ENCODE data around the gene MGLL. TPM values are rescaled to one million over a fixed set of nuclear protein-coding genes. Genes with fewer than 3 reads are reported as not detected.

Gene MGLL
- total and polyA plus RNA-seq, 4 donors, result 9.4 to 277 (median 74.2) TPM

- Histone ChIP-seq H3K36me3 (ENCODE audit: control insufficient read depth in 4 of 4, insufficient read depth in 3 of 4, low read depth in 1 of 4, low read length in 3 of 4) (peaks cover 0 to 11% (median 3%) of the 10 kb centered on the region in 4 donors), H3K9ac (ENCODE audit: low read depth in 1 of 2, low read length in 2 of 2) (no peak overlapping the region), H3K9me3 (ENCODE audit: control insufficient read depth in 4 of 4, low read length in 3 of 4) (no peaks in the 10 kb centered on the region), H3K4me1 (ENCODE audit: control insufficient read depth in 4 of 4, insufficient read depth in 4 of 4, low read length in 3 of 4) (peaks cover 9 to 47% (median 32%) of the 10 kb centered on the region in 4 donors), H3K27ac (ENCODE audit: low read depth in 1 of 2, low read length in 2 of 2) (no peak overlapping the region), H3K27me3 (ENCODE audit: control insufficient read depth in 4 of 4, insufficient read depth in 4 of 4, low read length in 3 of 4) (no peaks in the 10 kb centered on the region), H3K4me3 (ENCODE audit: low read depth in 1 of 3, low read length in 3 of 3) (no peak overlapping the region)
- 89% methylated on average over 8 of the region's 8 CpGs for WGBS
- TF ChIP-seq SP1 (IDR thresholded peaks at IDR 0.05) (no peak), JUND (IDR thresholded peaks at IDR 0.05) (no peak), ZBTB33 (IDR thresholded peaks at IDR 0.05) (no peak), HNF4A (conservative IDR thresholded peaks at IDR 0.05) (no peak), ATF3 (IDR thresholded peaks at IDR 0.05) (no peak)
- DNase-seq (ENCODE audit: low spot score), result no peak
These were observed 58.0 kb downstream of the MGLL start for GRCh38 chr3:127764301-127764700.

- Histone ChIP-seq H3K36me3 (ENCODE audit: control insufficient read depth in 4 of 4, insufficient read depth in 3 of 4, low read depth in 1 of 4, low read length in 3 of 4) (peaks cover 0 to 11% (median 4%) of the 10 kb centered on the region in 4 donors), H3K27ac (ENCODE audit: low read depth in 1 of 2, low read length in 2 of 2) (no peak overlapping the region), H3K4me3 (ENCODE audit: low read depth in 1 of 3, low read length in 3 of 3) (no peak overlapping the region), H3K4me1 (ENCODE audit: control insufficient read depth in 4 of 4, insufficient read depth in 4 of 4, low read length in 3 of 4) (peaks cover 9 to 44% (median 30%) of the 10 kb centered on the region in 4 donors), H3K27me3 (ENCODE audit: control insufficient read depth in 4 of 4, insufficient read depth in 4 of 4, low read length in 3 of 4) (no peaks in the 10 kb centered on the region), H3K9ac (ENCODE audit: low read depth in 1 of 2, low read length in 2 of 2) (no peak overlapping the region), H3K9me3 (ENCODE audit: control insufficient read depth in 4 of 4, low read length in 3 of 4) (no peaks in the 10 kb centered on the region)
- no peak for DNase-seq (ENCODE audit: low spot score)
- TF ChIP-seq RXRA (IDR thresholded peaks at IDR 0.05) (no peak), HNF4A (conservative IDR thresholded peaks at IDR 0.05) (no peak), REST (IDR thresholded peaks at IDR 0.05) (no peak), GABPA (IDR thresholded peaks at IDR 0.05 in 1 of 2, conservative IDR thresholded peaks at IDR 0.05 in 1 of 2) (no peak), FOXA2 (IDR thresholded peaks at IDR 0.05) (no peak), ATF3 (IDR thresholded peaks at IDR 0.05) (no peak), CTCF (IDR thresholded peaks at IDR 0.05; ENCODE audit: low read depth, low read length, missing input control) (no peak), MAX (IDR thresholded peaks at IDR 0.05) (no peak), JUND (IDR thresholded peaks at IDR 0.05) (no peak), TAF1 (conservative IDR thresholded peaks at IDR 0.05) (no peak), EGR1 (IDR thresholded peaks at IDR 0.05; ENCODE audit: low read depth in 2 of 2) (no peak)
- WGBS, result 87% methylated on average over 7 of the region's 7 CpGs
These were observed 58.5 kb downstream of the MGLL start for GRCh38 chr3:127763816-127764215.
